ENCODE measurements around the gene ALPK3.

The ALPK3 gene

GRCh38 chr15:84816694-84817465, at the start of gene ALPK3:
TSS of gene ALPK3 (plus strand) at chr15:84817356. CDS start at chr15:84817453, 97 bp downstream.
- peak; percentile 37 for DNase-seq

- no peak for DNase-seq
Observed at GRCh38 chr15:84772031-84772430, 45.1 kb upstream of the ALPK3 start.

GRCh38 chr15:84772467-84772866, 44.7 kb upstream of the ALPK3 start:
- peak; percentile 38 for DNase-seq

GRCh38 chr15:84773716-84774115, 43.4 kb upstream of the ALPK3 start:
- DNase-seq, result peak; percentile 60

GRCh38 chr15:84775867-84776449, 41.2 kb upstream of the ALPK3 start:
- DNase-seq, result no peak

- no peak for DNase-seq
Observed at GRCh38 chr15:84778194-84778593, 39.0 kb upstream of the ALPK3 start.

- no peak for DNase-seq
Observed at GRCh38 chr15:84780492-84780891, 36.7 kb upstream of the ALPK3 start.

GRCh38 chr15:84781495-84781894, 35.7 kb upstream of the ALPK3 start:
- no peak for DNase-seq

GRCh38 chr15:84782346-84782745, 34.8 kb upstream of the ALPK3 start:
- DNase-seq, result no peak

- no peak for DNase-seq
Observed at GRCh38 chr15:84783493-84784251, 33.5 kb upstream of the ALPK3 start.

GRCh38 chr15:84784262-84784661, 32.9 kb upstream of the ALPK3 start:
- DNase-seq, result peak; percentile 36

GRCh38 chr15:84785053-84785452, 32.1 kb upstream of the ALPK3 start:
- DNase-seq, result no peak

- no peak for DNase-seq
Observed at GRCh38 chr15:84788500-84788899, 28.7 kb upstream of the ALPK3 start.

- DNase-seq, result no peak
Observed at GRCh38 chr15:84789762-84790161, 27.4 kb upstream of the ALPK3 start.

- DNase-seq, result no peak
Observed at GRCh38 chr15:84790676-84791075, 26.5 kb upstream of the ALPK3 start.

GRCh38 chr15:84791763-84792162, 25.4 kb upstream of the ALPK3 start:
- DNase-seq, result no peak

- no peak for DNase-seq
Observed at GRCh38 chr15:84793431-84794161, 23.6 kb upstream of the ALPK3 start.

GRCh38 chr15:84794162-84794547, 23.0 kb upstream of the ALPK3 start:
- DNase-seq, result no peak

- no peak for DNase-seq
Observed at GRCh38 chr15:84795186-84795585, 22.0 kb upstream of the ALPK3 start.

- DNase-seq, result no peak
Observed at GRCh38 chr15:84797212-84797611, 19.9 kb upstream of the ALPK3 start.

GRCh38 chr15:84797801-84798200, 19.4 kb upstream of the ALPK3 start:
- no peak for DNase-seq

GRCh38 chr15:84798436-84798946, 18.7 kb upstream of the ALPK3 start:
- no peak for DNase-seq
